ENCODE measurements around the gene CCDC50.

GRCh38 chr3:191313296-191313695 is 15.9 kb upstream of the CCDC50 start:
- no peak for TF ChIP-seq SPI1 (IDR thresholded peaks at IDR 0.05; ENCODE audit: borderline replicate concordance, low read depth)
- no peak for TF ChIP-seq CTCF (IDR thresholded peaks at IDR 0.05; ENCODE audit: insufficient read depth, low read length)
- TF ChIP-seq REST (IDR thresholded peaks at IDR 0.05; ENCODE audit: insufficient replicate concordance, low read depth), result no peak
- TF ChIP-seq GABPA (IDR thresholded peaks at IDR 0.05; ENCODE audit: low read depth), result no peak
- TF ChIP-seq POLR2AphosphoS5 (IDR thresholded peaks at IDR 0.05; ENCODE audit: low read depth), result no peak
